Measurements from ENCODE around the gene RAD52.

GRCh38 chr12:948238-948637 is 1.3 kb downstream of the RAD52 start:
- TF ChIP-seq RAD21 (IDR thresholded peaks at IDR 0.05) (no peak), CTCF (IDR thresholded peaks at IDR 0.05; ENCODE audit: low read depth, low read length, missing input control) (no peak), YY1 (IDR thresholded peaks at IDR 0.05) (no peak), TAF1 (conservative IDR thresholded peaks at IDR 0.05) (no peak), JUND (IDR thresholded peaks at IDR 0.05) (no peak), MAX (IDR thresholded peaks at IDR 0.05) (no peak)

Measured in liver (tissue), 3 donors.